ENCODE results near the gene GBP4.

GRCh38 chr1:89213347-89213746 is 14.6 kb upstream of the GBP4 start:
- TF ChIP-seq POU2F2 (IDR thresholded peaks at IDR 0.05; ENCODE audit: low read depth, low read length), result no peak
- no peak for TF ChIP-seq POLR2A (IDR thresholded peaks at IDR 0.05; ENCODE audit: low read depth, low read length)
- no peak for TF ChIP-seq POLR2AphosphoS5 (IDR thresholded peaks at IDR 0.05; ENCODE audit: low read depth, low read length)

Data from GM12891 (cell line).